DOHH2 (cell line): ENCODE data around the gene SMIM22.

Experiments used
- EZH2phosphoT487 ChIP-seq: fragments of 200-600 bp; sonication (generic); IDR thresholded peaks from 2 replicates; pipeline ENCODE4 v1.6.1; 2017; ENCODE audit warnings: borderline replicate concordance, mild to moderate bottlenecking, antibody characterized with exemption, low read length, moderate library complexity, mixed read lengths
- TF ChIP-seq, protein P1 (sequence below): fragments of 200-600 bp; sonication (generic); IDR thresholded peaks from one replicate; pipeline ENCODE4 v1.5.1; 2014; ENCODE audit warnings: antibody characterized with exemption, mild to moderate bottlenecking, low read depth, low read length; ENCODE audit not compliant: poor library complexity, severe bottlenecking

DNA sequence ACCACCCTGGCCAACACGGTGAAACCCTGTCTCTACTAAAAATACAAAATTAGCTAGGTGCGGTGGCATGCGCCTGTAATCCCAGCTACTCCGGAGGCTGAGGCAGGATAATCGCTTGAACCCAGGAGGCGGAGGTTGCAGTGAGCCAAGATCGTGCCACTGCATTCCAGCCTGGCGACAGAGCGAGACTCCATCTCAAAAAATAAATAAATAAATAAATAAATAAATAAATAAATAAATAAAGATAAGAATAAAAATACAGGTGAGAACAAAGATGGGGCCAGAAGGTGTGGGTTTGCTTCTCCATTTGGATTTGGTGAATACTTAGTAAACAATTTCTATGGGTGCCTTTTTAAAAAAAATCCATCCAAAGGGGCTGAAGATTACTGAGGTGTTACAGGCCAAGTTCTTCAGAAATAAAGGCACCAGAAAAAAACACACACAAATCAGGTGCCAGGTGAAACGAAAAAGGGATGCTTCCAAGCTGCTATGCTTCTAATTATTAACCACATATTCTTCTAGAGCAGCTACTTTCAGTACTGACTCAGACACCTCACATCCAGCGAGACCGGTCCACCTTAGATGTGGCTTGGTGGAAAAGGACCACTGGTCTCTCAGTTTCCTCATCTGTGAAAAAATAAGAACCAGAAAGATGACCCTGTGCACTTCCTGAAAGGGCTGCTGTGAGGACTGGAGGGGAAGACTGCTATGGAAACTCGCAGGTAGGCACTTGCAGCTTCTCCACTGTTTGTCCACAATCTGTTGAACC is 42.7 kb downstream of the SMIM22 start:
- TF ChIP-seq, protein P1, sequence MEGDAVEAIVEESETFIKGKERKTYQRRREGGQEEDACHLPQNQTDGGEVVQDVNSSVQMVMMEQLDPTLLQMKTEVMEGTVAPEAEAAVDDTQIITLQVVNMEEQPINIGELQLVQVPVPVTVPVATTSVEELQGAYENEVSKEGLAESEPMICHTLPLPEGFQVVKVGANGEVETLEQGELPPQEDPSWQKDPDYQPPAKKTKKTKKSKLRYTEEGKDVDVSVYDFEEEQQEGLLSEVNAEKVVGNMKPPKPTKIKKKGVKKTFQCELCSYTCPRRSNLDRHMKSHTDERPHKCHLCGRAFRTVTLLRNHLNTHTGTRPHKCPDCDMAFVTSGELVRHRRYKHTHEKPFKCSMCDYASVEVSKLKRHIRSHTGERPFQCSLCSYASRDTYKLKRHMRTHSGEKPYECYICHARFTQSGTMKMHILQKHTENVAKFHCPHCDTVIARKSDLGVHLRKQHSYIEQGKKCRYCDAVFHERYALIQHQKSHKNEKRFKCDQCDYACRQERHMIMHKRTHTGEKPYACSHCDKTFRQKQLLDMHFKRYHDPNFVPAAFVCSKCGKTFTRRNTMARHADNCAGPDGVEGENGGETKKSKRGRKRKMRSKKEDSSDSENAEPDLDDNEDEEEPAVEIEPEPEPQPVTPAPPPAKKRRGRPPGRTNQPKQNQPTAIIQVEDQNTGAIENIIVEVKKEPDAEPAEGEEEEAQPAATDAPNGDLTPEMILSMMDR: no peak
- no peak for TF ChIP-seq EZH2phosphoT487
